VCaP (cell line): ENCODE results near the gene SH2D2A.

Source experiments
- H3K27ac ChIP-seq: fragments of 450-650 bp; 2 replicates; pipeline ENCODE4 v1.5.1; 2017
- CTCF ChIP-seq: fragments of 450-650 bp; conservative IDR thresholded peaks from 2 replicates; pipeline ENCODE4 v1.5.1; 2017; ENCODE audit warnings: mild to moderate bottlenecking, moderate library complexity

The SH2D2A gene

DNA sequence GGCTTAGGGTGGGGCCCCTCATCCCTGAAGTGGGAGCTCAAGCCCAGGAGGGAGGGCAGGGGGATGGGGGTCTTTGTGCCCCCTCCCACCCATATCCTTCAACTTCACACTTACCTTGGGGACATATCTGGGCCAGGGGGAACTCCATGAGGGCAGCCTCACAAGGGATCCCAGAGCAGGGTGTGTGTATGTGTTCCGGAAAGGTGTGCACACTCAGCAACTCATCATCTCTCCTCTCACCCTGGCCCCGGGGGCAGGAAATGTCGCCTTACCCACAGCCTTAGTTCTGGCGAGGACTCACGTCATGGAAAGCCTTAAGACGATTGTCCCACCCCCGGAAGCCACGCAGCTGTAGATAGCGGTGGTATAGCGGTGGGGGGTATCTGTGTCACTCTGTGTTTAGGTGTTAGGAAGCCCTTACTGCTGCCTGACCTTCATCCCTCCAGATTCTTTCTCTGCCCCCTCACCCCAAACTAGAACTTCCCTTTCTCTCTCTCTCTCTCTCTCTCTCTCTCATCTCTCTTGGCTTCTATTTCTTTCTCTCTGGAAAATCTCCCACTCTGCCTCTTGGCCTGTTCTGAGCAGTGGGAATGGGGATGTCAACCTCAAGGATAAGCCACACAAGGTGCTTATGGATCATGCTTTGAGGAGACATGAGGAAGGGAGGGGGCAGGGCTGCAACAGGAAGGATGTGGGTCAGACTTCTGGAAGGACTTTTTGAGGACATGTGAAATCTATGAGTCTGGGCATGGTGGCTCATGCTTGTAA, at the start of gene SH2D2A:
Gene SH2D2A (minus strand): TSS at position 288 of the 768 bp plus-strand sequence. CDS start 140 bp downstream, at position 148.
- TF ChIP-seq CTCF = no peak
- H3K27ac ChIP-seq = no peak within 1 kb of the TSS

DNA sequence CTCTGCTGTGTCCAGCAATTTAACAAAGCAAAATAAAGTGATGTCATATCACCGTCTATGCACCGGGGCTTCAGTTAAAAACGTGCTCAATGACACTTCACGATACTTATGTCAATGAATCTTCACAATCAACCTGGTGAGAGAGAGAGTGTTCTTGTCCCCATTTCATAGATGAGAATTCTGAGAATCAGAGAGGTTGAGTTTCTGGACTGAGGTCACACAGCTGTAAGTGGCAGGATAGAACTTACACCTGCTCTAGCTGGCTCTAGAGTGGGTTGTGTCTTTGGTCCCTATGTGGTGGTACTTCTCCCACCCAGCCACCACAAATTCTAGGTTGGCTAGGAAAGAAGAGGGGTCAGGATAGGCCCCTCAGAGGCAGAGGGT, 49.2 kb upstream of the SH2D2A start:
- no peak for TF ChIP-seq CTCF
- no peak overlapping the region for H3K27ac ChIP-seq

DNA sequence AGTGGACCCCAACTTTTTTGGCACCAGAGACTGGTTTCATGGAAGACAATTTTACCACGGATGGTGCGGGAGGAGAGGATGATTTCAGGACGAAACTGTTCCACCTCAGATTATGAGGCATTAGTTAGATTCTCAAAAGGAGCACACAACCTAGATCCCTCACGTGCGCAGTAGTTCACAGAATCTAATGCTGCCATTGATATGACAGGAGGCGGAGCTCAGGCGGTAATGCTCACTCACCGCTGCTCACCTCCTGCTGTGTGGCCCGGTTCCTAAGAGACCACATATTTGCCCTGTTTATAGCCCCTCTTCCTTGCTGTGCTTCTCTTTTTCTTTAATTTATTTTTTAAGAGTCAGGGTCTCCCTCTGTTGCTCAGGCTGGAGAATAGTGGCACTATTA, 48.6 kb upstream of the SH2D2A start:
- TF ChIP-seq CTCF = no peak
- H3K27ac ChIP-seq = no peak overlapping the region

- no peak for TF ChIP-seq CTCF
- H3K27ac ChIP-seq = no peak overlapping the region
Measured at GRCh38 chr1:156864796-156865195, 48.1 kb upstream of the SH2D2A start.

- H3K27ac ChIP-seq = no peak overlapping the region
- TF ChIP-seq CTCF = no peak
Measured at GRCh38 chr1:156863631-156864030, 47.0 kb upstream of the SH2D2A start.

DNA sequence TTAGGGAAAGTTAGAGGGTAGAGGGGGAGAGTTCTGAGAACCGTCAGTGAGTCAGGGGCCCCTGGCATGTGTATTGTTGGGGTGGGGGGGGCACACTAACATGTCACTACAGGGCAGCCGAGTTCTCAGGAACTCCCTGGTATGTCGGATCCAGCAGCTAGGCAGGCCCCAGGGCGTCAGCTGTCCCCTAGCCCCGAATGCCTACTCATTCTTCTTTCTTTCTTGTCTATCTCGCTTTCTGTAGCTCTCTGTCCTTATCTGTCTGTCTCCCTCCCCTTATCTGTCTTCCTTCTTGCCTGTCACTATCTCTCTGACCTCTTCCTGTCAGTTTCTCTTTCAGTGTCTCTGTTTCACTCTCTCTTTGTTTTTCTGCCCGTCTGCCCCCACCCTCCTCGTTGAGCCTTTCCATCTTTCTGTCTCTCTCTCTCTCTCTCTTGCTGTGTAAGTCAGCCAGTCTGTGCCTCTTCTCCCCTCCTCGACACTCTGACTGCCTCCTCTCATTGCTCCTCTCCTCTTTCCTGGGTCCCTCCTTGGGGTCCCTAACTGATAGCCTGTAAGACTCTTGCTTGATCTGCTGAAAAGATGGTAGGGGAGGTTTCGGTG, 46.5 kb upstream of the SH2D2A start:
- no peak overlapping the region for H3K27ac ChIP-seq
- TF ChIP-seq CTCF = no peak

DNA sequence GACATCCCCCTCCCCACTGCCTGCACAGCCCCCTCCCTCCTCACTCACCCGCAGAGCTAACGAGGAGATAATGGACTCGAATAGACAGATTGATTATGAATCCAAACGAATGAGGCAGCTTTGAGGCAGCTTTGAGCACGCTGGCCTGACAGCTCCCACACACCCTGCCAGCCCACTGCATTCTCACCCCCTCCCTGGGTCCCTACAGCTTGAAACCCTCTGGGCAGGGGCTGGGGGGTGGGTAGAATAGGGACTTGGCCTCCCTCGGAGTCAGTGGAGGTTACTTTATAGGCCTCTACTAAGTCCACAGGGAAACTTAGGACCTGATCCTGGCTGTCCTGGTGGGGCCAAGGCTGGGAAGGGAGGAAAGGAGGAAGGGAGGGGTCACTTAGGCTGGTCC, 45.9 kb upstream of the SH2D2A start:
- no peak overlapping the region for H3K27ac ChIP-seq
- TF ChIP-seq CTCF = no peak
